T-helper 2 cell treated with Interferon-gamma antibody and Interleukin-4, amounts not matched to agents 5 μg/mL and 100 μg/mL, for 36 hours (primary cell): ENCODE results near the gene SLC7A1.

Source experiments
- DNase-seq: peaks from one replicate; pipeline ENCODE4 v3.0.0; 2021; ENCODE audit warnings: low spot score
- H3K27ac Mint-ChIP-seq: one replicate; pipeline ENCODE4 v1.8.0; 2021; ENCODE audit warnings: mild to moderate bottlenecking, mixed read lengths
- H3K27me3 Mint-ChIP-seq: one replicate; pipeline ENCODE4 v1.8.0; 2021; ENCODE audit warnings: low read depth, mixed read lengths
- H3K36me3 Mint-ChIP-seq: one replicate; pipeline ENCODE4 v1.8.0; 2021; ENCODE audit warnings: low read depth, mixed read lengths
- H3K4me1 Mint-ChIP-seq: one replicate; pipeline ENCODE4 v1.8.0; 2021; ENCODE audit warnings: low read depth, mixed read lengths
- H3K4me3 Mint-ChIP-seq: one replicate; pipeline ENCODE4 v1.8.0; 2022; ENCODE audit warnings: mild to moderate bottlenecking, moderate library complexity, mixed read lengths
- H3K9me3 Mint-ChIP-seq: one replicate; pipeline ENCODE4 v1.8.0; 2021; ENCODE audit warnings: mixed read lengths

SLC7A1 gene

DNA sequence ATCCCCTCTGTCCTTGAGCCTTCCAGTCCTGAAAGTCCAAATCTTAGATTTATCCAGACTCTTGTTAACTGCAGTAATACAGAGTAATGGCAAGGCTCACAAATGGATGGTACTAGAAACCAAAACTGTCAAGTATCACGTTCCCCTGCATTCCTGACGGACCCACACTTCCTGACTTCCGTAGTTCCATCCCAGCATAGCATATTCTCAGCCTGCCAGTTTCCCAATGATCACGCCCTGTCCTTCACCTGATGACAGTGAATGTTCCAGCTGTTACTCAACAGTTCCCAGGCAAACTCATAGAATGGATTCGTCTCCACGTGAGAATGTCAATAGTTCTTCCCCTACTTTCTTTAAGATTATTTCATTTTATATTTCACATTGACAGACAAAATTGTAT is 33.6 kb downstream of the SLC7A1 start:
- Mint-ChIP-seq H3K36me3 (no peaks in the 10 kb centered on the region), H3K4me3 (no peak overlapping the region), H3K27ac (no peak overlapping the region), H3K9me3 (no peaks in the 10 kb centered on the region), H3K4me1 (peaks cover 10% of the 10 kb centered on the region), H3K27me3 (no peaks in the 10 kb centered on the region)
- no peak for DNase-seq

DNA sequence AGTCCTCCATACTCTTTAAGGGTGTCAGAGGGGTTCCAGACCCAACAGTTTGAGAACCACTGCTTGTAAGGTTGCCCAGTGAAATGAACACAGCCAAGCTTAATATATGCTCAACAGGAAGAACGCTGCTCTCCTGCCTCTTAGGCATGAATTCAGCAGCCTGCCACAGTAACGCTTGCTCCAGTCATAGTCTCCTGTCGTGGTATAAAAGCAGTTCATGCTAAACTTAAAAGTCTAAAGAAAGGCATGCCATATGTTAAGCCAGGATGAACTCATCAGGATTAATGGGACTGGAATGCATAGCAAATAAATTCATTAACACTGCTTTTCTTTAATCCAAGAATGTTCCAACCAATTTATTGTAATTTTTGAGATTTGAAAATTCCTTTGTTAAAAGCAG is 38.7 kb downstream of the SLC7A1 start:
- Mint-ChIP-seq H3K27me3 (no peaks in the 10 kb centered on the region), H3K27ac (no peak overlapping the region), H3K9me3 (no peaks in the 10 kb centered on the region), H3K36me3 (peaks cover 14% of the 10 kb centered on the region), H3K4me1 (peaks cover 4% of the 10 kb centered on the region), H3K4me3 (no peak overlapping the region)
- no peak for DNase-seq

GRCh38 chr13:29551214-29551613 is 44.3 kb downstream of the SLC7A1 start:
- no peak for DNase-seq
- H3K36me3 Mint-ChIP-seq: peaks cover 30% of the 10 kb centered on the region
- no peaks in the 10 kb centered on the region for H3K9me3 Mint-ChIP-seq
- H3K4me1 Mint-ChIP-seq: peaks cover 1% of the 10 kb centered on the region
- no peak overlapping the region for H3K4me3 Mint-ChIP-seq
- peak overlapping the region; percentile 27 for H3K27ac Mint-ChIP-seq
- H3K27me3 Mint-ChIP-seq: no peaks in the 10 kb centered on the region

DNA sequence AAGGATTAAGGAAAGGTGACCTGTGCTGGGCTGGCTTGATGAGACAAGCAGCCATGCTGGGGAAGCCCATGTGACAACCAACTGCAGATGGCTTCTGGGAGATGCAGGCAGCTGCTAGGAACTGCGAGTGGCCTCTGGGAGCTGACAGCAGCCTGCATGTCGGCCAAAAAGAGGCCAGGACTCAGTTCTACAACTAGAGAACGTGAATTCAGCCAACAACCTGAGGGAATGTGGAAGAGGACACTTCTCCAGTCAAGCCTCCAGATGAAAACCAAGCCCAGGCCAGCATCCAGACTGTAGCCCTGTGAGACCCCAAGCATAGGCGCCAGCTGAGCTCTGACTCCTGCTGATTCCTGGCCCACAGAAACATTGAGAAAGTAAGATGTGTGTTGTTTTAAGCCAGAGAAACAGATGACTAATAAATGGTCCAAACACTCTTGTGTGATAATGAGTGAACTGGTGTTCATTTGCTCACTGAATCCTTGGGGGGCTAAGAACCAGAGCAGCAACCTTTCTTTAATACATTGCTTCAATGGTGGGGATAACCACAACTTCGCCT is 45.0 kb downstream of the SLC7A1 start:
- H3K4me3 Mint-ChIP-seq: no peak overlapping the region
- H3K27me3 Mint-ChIP-seq: no peaks in the 10 kb centered on the region
- H3K9me3 Mint-ChIP-seq: no peaks in the 10 kb centered on the region
- DNase-seq: no peak
- H3K36me3 Mint-ChIP-seq: peaks cover 30% of the 10 kb centered on the region
- H3K4me1 Mint-ChIP-seq: peaks cover 1% of the 10 kb centered on the region
- H3K27ac Mint-ChIP-seq: no peak overlapping the region

DNA sequence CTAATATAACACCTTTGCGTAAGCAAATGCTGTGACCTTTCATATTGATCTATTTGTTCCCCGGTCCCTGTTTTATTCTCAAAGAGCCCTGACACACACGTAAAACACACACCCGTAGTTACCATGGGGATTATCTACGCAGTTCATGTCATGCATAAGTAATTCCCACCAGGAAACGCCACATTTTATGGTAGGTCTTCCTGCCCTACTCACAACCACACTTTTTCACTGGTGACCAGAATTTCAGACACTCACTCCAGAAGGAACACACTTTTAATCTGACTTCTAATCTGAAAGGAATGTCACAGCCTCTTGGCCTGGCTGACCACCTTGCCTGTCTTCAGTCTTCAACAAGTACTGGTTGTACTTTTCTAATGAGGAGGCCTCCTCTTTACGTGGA is 46.8 kb downstream of the SLC7A1 start:
- peaks cover 28% of the 10 kb centered on the region for H3K36me3 Mint-ChIP-seq
- no peak for DNase-seq
- no peaks in the 10 kb centered on the region for H3K9me3 Mint-ChIP-seq
- no peaks in the 10 kb centered on the region for H3K27me3 Mint-ChIP-seq
- H3K27ac Mint-ChIP-seq: no peak overlapping the region
- H3K4me3 Mint-ChIP-seq: no peak overlapping the region
- H3K4me1 Mint-ChIP-seq: peaks cover 7% of the 10 kb centered on the region

DNA sequence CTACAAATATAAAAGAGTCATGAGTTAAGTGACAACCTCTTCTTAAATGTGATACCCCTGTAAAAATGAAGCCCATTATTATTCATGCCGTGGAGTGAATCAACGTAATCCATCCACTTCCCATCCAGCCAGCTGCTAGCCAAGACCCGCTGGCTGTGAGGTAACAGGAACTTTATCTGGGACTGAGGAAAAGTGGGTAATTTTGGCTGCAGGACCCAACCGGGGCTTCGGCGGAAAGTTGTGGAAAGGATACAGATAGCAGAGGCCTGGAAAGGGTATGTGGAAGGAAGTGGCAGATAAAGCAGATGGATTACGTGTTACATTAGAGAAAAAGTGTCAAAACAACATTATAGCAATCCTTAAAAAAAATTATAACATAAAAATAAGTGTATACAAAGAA is 48.3 kb downstream of the SLC7A1 start:
- H3K27ac Mint-ChIP-seq: no peak overlapping the region
- H3K4me3 Mint-ChIP-seq: no peak overlapping the region
- no peaks in the 10 kb centered on the region for H3K9me3 Mint-ChIP-seq
- H3K4me1 Mint-ChIP-seq: peaks cover 12% of the 10 kb centered on the region
- DNase-seq: no peak
- no peaks in the 10 kb centered on the region for H3K27me3 Mint-ChIP-seq
- peaks cover 17% of the 10 kb centered on the region for H3K36me3 Mint-ChIP-seq

GRCh38 chr13:29546662-29547061 is 48.8 kb downstream of the SLC7A1 start:
- H3K4me1 Mint-ChIP-seq: peaks cover 12% of the 10 kb centered on the region
- H3K27ac Mint-ChIP-seq: no peak overlapping the region
- peaks cover 16% of the 10 kb centered on the region for H3K36me3 Mint-ChIP-seq
- no peaks in the 10 kb centered on the region for H3K9me3 Mint-ChIP-seq
- no peak overlapping the region for H3K4me3 Mint-ChIP-seq
- no peak for DNase-seq
- no peaks in the 10 kb centered on the region for H3K27me3 Mint-ChIP-seq

DNA sequence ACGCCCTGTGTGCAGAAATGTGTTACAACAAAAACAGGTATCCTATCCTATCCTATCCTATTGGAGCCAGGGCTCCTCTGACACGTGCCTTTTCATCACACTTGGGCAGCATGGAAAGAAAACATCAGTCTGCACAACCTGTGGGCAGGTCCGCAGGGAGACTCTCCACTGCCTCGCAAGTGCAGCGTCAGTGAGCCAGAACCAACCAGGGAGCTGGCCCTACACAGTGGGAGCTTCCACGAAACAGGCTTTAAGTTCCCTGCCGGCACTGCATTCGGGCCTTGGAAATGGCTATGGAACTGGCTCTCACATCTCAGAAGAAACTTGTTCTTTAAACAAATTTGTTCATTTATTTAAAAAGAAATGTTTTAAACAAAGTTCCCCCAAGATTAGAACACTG is 49.5 kb downstream of the SLC7A1 start:
- no peaks in the 10 kb centered on the region for H3K9me3 Mint-ChIP-seq
- H3K4me3 Mint-ChIP-seq: no peak overlapping the region
- no peak for DNase-seq
- H3K4me1 Mint-ChIP-seq: peaks cover 18% of the 10 kb centered on the region
- peaks cover 13% of the 10 kb centered on the region for H3K36me3 Mint-ChIP-seq
- H3K27ac Mint-ChIP-seq: no peak overlapping the region
- H3K27me3 Mint-ChIP-seq: no peaks in the 10 kb centered on the region

- peak; percentile 62 for DNase-seq
- Mint-ChIP-seq H3K9me3 (no peaks in the 10 kb centered on the region), H3K27ac (peak overlapping the region; percentile 9), H3K4me3 (no peak overlapping the region), H3K27me3 (no peaks in the 10 kb centered on the region), H3K36me3 (peaks cover 5% of the 10 kb centered on the region), H3K4me1 (peaks cover 21% of the 10 kb centered on the region)
Observed at GRCh38 chr13:29543230-29544215, 52.0 kb downstream of the SLC7A1 start.

DNA sequence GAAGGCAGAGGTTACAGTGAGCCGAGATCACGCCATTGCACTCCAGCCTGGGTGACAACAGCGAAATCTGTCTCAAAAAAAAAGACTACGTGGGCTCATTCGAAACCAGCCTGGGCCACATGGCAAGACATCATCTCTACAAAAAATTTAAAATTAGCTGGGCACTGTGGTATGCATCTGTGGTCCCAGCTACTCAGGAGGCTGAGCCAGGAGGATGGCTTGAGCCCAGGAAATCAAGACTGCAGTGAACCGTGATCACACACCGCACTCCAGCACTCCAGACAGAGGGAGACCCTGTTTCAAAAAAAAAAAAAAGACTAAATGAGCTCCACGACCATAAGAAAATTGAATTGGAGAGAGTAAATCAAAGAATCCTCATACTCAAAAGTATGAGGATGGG is 53.1 kb downstream of the SLC7A1 start:
- Mint-ChIP-seq H3K9me3 (no peaks in the 10 kb centered on the region), H3K27me3 (no peaks in the 10 kb centered on the region), H3K36me3 (peaks cover 8% of the 10 kb centered on the region), H3K4me3 (no peak overlapping the region), H3K4me1 (peaks cover 27% of the 10 kb centered on the region), H3K27ac (peak overlapping the region; percentile 37)
- no peak for DNase-seq

GRCh38 chr13:29541400-29541799 is 54.1 kb downstream of the SLC7A1 start:
- Mint-ChIP-seq H3K27ac (peak overlapping the region; percentile 15), H3K27me3 (no peaks in the 10 kb centered on the region), H3K4me1 (peaks cover 25% of the 10 kb centered on the region)

GRCh38 chr13:29540799-29541198 is 54.7 kb downstream of the SLC7A1 start:
- peaks cover 25% of the 10 kb centered on the region for H3K4me1 Mint-ChIP-seq
- no peak for DNase-seq
- H3K36me3 Mint-ChIP-seq: peaks cover 15% of the 10 kb centered on the region
- H3K27ac Mint-ChIP-seq: peak overlapping the region; percentile 15
- no peaks in the 10 kb centered on the region for H3K27me3 Mint-ChIP-seq
- no peak overlapping the region for H3K4me3 Mint-ChIP-seq
- H3K9me3 Mint-ChIP-seq: no peaks in the 10 kb centered on the region

More at GRCh38 chr13:29541400-29541799, 54.1 kb downstream of the SLC7A1 start:
- Mint-ChIP-seq H3K4me3 (no peak overlapping the region), H3K36me3 (peaks cover 10% of the 10 kb centered on the region), H3K9me3 (no peaks in the 10 kb centered on the region)
- no peak for DNase-seq

- H3K27me3 Mint-ChIP-seq: no peaks in the 10 kb centered on the region
- H3K4me1 Mint-ChIP-seq: peaks cover 25% of the 10 kb centered on the region
- H3K4me3 Mint-ChIP-seq: no peak overlapping the region
- no peak overlapping the region for H3K27ac Mint-ChIP-seq
- H3K9me3 Mint-ChIP-seq: no peaks in the 10 kb centered on the region
- H3K36me3 Mint-ChIP-seq: peaks cover 16% of the 10 kb centered on the region
- no peak for DNase-seq
Observed at GRCh38 chr13:29540334-29540733, 55.2 kb downstream of the SLC7A1 start.

DNA sequence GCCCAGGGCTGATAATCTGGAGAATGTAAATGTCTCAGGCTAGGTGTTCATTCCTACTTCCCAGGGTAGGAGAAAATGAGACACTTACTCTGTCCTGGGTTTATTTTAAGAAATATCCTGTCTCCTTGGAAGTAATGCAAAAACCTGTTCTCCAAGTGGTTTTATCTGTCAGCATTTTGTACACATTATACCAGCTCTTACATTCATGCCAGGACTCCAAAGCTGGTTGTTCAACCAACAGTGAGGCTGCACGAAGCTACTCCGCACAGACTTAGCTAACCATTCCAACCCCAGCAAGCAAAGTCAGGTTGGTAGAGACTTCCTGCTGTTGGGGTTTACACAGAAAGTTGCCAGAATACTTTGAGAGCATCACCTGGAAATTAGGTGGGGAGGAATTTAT is 55.6 kb downstream of the SLC7A1 start:
- no peak for DNase-seq
- peak overlapping the region; percentile 20 for H3K27ac Mint-ChIP-seq
- H3K9me3 Mint-ChIP-seq: no peaks in the 10 kb centered on the region
- peaks cover 16% of the 10 kb centered on the region for H3K36me3 Mint-ChIP-seq
- no peaks in the 10 kb centered on the region for H3K27me3 Mint-ChIP-seq
- peaks cover 25% of the 10 kb centered on the region for H3K4me1 Mint-ChIP-seq
- H3K4me3 Mint-ChIP-seq: no peak overlapping the region
